Astrocyte of the spinal cord (primary cell): ENCODE measurements around the gene CSNK1E.

Source experiments
- DNase-seq: peaks from one replicate; pipeline ENCODE4 v3.0.0; 2011; ENCODE audit warnings: low read depth, low spot score
- H3K4me3 ChIP-seq: 2 replicates; pipeline ENCODE4 v1.5.1; 2011; ENCODE audit warnings: low read depth, mild to moderate bottlenecking, low read length, moderate library complexity
- CTCF ChIP-seq: IDR thresholded peaks from 2 replicates; pipeline ENCODE4 v1.5.1; 2012; ENCODE audit warnings: low read depth, mild to moderate bottlenecking, low read length, inconsistent platforms
- in situ Hi-C: cut with HindIII; loops from 2 replicates; pipeline ENCODE4 v1.10.0; 2017; ENCODE audit warnings: low sequenced_read_pairs

CSNK1E gene

GRCh38 chr22:38316364-38317121 is 690 bp downstream of the CSNK1E start:
- TF ChIP-seq CTCF, result no peak
- in situ Hi-C loops, result loop anchor here (25.0 kb wide), 1 partner anchor 129 kb away; the partner anchor contains the start of gene PLA2G6
- peak overlapping the region; percentile 87 for H3K4me3 ChIP-seq
- peak; percentile 66 for DNase-seq

GRCh38 chr22:38315823-38316363 is 1.3 kb downstream of the CSNK1E start:
- H3K4me3 ChIP-seq, result peak overlapping the region; percentile 87
- in situ Hi-C loops, result loop anchor here (25.0 kb wide), 1 partner anchor 129 kb away; the partner anchor contains the start of gene PLA2G6
- DNase-seq, result peak; percentile 45
- TF ChIP-seq CTCF, result no peak

- peak overlapping the region; percentile 87 for H3K4me3 ChIP-seq
- no peak for TF ChIP-seq CTCF
- DNase-seq, result no peak
- in situ Hi-C loops, result loop anchor here (25.0 kb wide), 1 partner anchor 128 kb away; the partner anchor contains the start of gene PLA2G6
Observed at GRCh38 chr22:38314933-38315822, 2.1 kb downstream of the CSNK1E start.

- peak; percentile 60 for DNase-seq
- in situ Hi-C loops, result loop anchor here (25.0 kb wide), 1 partner anchor 127 kb away; the partner anchor contains the start of gene PLA2G6
- H3K4me3 ChIP-seq, result peak overlapping the region; percentile 87
- peak; percentile 2 for TF ChIP-seq CTCF
Observed at GRCh38 chr22:38314051-38314932, 2.9 kb downstream of the CSNK1E start.

- in situ Hi-C loops, result loop anchor here (25.0 kb wide), 1 partner anchor 126 kb away; the partner anchor contains the start of gene PLA2G6
- DNase-seq, result peak; percentile 95
- no peak for TF ChIP-seq CTCF
- peak overlapping the region; percentile 87 for H3K4me3 ChIP-seq
Observed at GRCh38 chr22:38313384-38313955, 3.8 kb downstream of the CSNK1E start.
